ENCODE results near the gene NECAB2.
"Not testable (repeated sequence)": the region's sequence is repeated elsewhere in the genome, so short reads cannot be mapped to it uniquely, and the experiment has no call there.

The NECAB2 gene

GRCh38 chr16:83936581-83937165 lies 31.4 kb upstream of the NECAB2 start:
- no peak for DNase-seq

DNA sequence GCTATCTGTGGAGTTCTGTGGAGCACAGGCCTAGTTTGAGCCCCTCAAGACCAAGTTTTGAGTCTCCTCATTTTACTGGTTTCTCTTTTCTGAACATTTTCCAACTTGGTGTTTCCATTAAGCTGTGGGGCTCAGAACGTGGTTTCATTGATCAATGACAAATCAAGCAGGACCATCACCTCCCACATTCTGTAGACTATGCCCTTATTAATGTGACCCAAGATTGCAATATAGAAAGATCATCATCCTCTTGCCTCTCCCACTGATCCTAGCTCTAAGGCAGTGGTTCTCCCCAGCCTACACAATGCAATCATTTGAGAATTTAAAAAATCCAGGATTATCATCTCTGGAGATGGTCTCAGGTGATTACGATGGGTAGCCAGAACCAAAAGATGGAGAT lies 30.8 kb upstream of the NECAB2 start:
- no peak for DNase-seq

DNA sequence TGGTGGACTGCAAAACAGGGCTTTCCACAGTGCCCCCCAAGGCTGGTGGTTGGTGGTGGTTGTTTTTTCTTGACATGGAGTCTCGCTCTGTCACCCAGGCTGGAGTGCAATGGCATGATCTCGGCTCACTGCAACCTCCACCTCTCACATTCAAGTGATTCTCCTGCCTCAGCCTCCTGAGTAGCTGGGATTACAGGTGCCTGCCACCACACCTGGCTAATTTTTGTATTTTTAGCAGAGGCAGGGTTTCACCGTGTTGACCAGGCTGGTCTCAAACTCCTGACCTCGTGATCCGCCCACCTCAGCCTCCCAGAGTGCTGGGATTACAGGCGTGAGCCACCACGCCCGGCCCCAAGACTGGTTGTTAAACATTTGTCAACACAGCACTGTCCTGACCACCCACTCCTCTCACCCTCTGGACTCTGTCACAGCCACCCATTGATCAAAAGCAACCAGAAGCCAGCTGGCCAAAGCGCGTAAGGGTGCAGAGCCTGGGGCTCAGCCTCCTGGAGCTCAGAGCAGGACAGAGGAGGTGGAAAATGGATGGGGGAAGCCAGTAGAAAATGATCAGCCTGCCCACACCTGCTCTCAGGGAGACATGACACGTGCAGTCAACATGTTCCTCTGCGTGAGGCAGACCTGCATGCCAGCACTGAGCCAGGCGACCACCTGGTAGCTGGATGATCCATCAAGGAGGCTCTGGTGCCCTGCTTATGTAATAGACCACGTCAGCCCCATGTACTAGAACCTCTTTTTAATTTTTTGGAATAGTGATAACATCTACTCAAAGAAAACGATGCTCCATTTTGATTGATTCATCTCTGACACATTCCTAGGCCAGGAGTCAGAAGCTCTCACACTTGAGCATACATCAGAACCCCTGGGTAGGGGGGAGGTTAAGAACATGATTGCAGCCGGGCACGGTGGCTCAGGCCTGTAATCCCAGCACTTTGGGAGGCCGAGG lies 29.8 kb upstream of the NECAB2 start:
- no peak for DNase-seq

DNA sequence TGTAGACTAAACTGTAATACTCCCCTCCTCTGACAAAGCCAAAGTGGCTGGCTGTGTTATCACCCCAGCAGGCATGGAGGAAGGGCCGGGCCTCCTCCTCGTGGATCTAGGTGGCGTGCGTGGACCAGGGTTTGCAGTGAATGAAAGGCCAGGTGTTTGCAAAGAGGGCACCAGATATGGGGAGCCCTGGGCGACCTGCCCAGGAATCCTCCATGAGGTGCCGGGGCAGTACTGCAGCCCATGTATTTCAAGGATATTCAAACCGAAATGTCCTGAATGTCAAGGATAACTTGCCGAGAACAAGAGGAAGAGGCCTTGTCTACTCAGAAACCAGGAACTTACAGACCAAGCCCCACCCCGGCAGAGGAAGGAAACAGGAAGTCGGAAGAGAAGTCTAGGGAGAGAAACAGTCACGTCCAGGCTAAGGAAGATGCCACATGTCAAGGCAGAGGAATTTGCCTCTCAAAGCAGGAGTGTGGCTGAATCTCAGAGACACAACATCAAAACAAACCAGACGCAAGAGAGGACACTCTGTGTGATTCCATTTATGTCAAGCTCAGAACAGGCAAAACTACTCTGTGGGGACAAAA lies 28.7 kb upstream of the NECAB2 start:
- DNase-seq, result no peak

DNA sequence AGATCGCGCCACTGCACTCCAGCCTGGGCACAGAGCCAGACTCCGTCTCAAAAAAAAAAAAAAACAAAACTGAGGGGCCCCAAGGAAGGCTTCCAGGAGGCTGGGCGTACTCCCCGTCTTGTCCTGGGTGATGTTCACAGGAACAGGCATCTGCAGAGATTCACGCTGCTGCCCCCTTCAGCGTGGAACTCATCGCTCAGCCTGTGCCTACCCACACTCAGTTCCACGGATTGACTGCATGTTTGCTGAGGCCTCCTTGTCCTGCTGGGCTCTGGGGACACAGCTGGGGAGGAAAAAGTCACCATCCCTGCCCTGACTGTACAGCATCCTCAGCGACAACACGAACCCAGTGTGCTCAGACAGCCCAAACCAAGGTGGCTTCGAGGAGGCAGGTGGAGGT lies 27.9 kb upstream of the NECAB2 start:
- no peak for DNase-seq

GRCh38 chr16:83940630-83941378 lies 27.2 kb upstream of the NECAB2 start:
- no peak for DNase-seq

GRCh38 chr16:83941546-83941945 lies 26.5 kb upstream of the NECAB2 start:
- not testable (repeated sequence) for DNase-seq

- no peak for DNase-seq
Observed at GRCh38 chr16:83942074-83942473, 26.0 kb upstream of the NECAB2 start.

GRCh38 chr16:83942815-83943515 lies 25.1 kb upstream of the NECAB2 start:
- DNase-seq, result no peak

GRCh38 chr16:83943516-83944050 lies 24.5 kb upstream of the NECAB2 start:
- DNase-seq, result no peak

DNA sequence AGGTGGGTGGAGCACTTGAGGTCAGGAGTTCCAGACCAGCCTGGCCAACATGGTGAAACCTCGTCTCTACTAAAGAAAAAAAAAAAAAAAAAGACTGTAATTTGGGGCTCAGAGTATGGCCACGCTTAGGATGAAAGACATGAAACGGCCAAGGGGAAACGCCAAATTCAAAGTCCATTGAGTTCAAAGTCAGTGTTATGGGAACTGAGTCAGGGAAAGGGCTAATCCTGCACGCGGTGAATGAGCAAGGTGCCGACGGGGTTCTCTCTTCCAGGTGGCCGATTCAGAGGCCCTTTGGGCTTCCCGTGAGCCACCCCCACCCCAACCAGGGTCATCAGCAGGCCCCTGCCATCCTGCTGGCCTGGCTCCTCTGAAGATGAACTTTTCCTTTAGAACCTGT lies 22.5 kb upstream of the NECAB2 start:
- DNase-seq, result no peak

GRCh38 chr16:83946154-83946780 lies 21.8 kb upstream of the NECAB2 start:
- no peak for DNase-seq

DNA sequence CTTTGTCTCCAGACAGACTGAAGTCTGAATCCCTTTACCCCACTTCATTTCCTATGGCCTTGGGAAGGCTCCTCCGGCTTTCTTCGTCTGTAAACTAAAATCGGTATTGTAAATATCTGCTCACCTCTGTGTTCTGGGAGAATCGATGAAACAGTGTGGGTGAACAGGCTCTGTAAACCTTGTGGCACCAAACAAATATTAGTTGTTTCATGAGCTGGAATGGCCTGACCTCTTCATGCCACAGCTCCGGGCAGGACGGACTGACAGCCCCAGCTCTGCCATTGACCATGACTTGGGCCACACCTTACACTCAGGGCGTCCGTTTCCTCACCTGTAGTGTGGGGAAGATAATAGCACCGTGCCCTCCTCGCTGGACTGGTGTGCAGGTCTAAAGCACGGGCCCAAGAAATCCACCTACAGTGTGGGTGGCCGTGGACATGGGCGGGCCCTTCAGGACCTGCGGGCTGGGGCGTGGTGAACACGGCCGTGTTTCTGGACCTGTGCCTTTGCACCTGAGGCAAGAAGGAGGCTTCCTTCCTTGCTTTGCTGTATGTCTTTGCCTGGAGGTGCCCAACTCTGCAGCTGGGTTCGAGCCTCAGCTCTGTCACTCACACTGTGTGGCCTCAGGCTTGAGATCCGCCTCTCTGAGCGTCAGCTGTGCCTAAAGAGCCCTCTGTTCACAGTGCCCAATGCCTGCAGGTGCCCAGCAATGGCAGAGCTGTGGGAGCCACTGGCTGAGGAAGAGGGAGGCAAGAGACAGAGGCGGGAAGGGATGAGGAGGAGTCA lies 21.1 kb upstream of the NECAB2 start:
- DNase-seq, result no peak

DNA sequence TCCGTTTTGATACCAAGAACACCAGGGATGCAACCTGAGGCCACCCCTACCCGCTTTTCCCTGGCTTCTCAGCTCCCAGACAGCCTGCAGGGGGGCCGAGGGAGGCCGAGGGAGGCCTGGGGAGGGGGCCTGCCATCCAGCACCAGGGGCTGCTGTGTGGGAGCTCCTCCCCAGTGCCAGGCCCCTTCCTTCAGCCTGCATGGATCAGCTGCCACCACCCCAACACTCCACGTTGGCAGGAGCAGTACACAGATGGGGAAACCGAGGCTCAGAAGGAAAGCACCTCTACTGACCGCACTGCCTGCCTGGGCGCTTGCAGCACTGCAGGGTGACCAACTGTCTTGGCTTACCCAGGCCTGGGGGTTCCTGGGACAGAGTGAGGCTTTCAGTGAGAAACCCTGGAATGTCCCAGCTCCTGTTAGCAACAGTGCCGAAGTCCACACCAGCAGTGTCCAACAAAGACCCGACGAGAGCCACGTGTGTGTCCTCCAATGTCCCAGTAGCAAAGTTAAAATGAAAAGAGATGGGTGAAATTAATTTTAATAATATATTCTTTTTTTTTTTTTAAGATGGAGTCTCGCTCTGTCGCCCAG lies 20.3 kb upstream of the NECAB2 start:
- DNase-seq, result no peak

- no peak for DNase-seq
Observed at GRCh38 chr16:83948914-83949723, 18.9 kb upstream of the NECAB2 start.

DNA sequence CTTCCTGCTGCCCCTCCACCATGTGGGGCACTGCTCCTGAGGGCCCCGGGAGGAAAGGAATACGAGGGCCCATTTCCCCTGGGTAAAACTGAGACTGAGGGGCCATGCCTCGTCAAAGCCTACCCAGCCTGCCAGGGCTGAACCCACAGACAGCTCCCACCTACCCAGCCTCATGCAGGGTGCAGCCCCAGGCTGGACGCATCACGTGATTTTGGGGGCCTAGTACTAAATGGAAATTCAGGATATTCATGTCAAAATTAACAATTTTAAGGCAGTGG lies 18.4 kb upstream of the NECAB2 start:
- no peak for DNase-seq

GRCh38 chr16:83950862-83951399 lies 17.1 kb upstream of the NECAB2 start:
- not testable (repeated sequence) for DNase-seq

DNA sequence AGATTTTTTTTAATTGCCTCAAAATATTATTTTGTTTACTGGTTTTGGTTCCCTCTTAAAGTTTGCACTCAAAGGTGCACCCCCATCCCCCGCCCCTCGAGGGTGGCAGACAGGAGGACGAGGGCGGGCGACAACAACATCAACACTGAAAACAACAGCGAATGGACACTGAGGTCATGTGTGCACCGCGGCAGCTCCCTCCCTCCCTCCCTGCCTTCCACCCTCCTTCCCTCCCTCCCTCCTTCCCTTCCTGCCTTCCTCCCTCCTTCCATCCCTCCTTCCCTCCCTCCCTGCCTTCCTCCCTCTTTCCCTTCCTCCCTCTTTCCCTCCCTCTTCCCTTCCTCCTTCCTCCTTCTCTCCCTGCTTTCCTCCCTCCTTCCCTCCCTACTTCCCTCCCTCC lies 16.5 kb upstream of the NECAB2 start:
- DNase-seq, result no peak

DNA sequence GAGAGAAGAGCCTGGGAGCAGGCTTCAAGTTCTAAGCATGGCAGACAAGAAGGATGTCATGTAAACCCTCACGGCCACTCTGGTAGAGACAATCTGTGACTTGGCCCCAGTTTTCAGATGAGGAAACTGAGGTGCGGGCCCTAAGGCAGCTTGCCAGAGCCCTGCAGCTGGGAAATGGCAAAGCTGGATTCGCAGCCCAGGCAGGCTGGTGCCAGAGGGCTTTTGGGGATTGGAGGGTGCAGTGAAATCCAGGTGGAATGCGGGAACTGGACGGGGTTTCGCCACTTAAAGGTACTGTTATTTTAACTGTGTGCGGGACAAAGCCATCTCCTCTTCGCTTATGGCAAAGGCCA lies 15.5 kb upstream of the NECAB2 start:
- no peak for DNase-seq

All from activated CD4-positive, alpha-beta T cell treated with anti-CD3 and anti-CD28 coated beads, Interleukin-2, amount 50 U/mL, for 1 hour (primary cell).